GM23338 (cell line): ENCODE data around the gene AKR7A3. TPM values are rescaled to one million over a fixed set of nuclear protein-coding genes. Genes with fewer than 3 reads are reported as not detected.

Source experiments
- ATAC-seq: fragments of 200-7000 bp; cut with Tn5 transposase; 3 replicates; pipeline ENCODE4 v1.9.1; 2020
- DNase-seq: peaks from one replicate; pipeline ENCODE4 v3.0.0-alpha.2; 2015; ENCODE audit warnings: low spot score
- H2AFZ ChIP-seq: fragments of 200-600 bp; sonication (generic); 2 replicates; pipeline ENCODE4 v1.8.0; 2016; ENCODE audit warnings: antibody characterized with exemption, mild to moderate bottlenecking, moderate library complexity
- H3F3A ChIP-seq: fragments of 200-600 bp; sonication (generic); replicated peaks from 2 replicates; pipeline ENCODE4 v1.8.0; 2017; ENCODE audit warnings: antibody characterized with exemption, mixed run types, low read depth
- H3K27ac ChIP-seq: fragments of 200-600 bp; sonication (generic); 2 replicates; pipeline ENCODE4 v1.6.1; 2016; ENCODE audit warnings: low read depth
- H3K27me3 ChIP-seq: fragments of 200-600 bp; sonication (generic); 2 replicates; pipeline ENCODE4 v1.8.0; 2016; ENCODE audit warnings: mild to moderate bottlenecking, mixed run types, moderate library complexity; ENCODE audit not compliant: insufficient read depth
- H3K36me3 ChIP-seq: fragments of 200-600 bp; sonication (generic); 2 replicates; pipeline ENCODE4 v1.8.0; 2016; ENCODE audit warnings: mild to moderate bottlenecking; ENCODE audit not compliant: insufficient read depth
- H3K4me1 ChIP-seq: fragments of 200-600 bp; sonication (generic); 2 replicates; pipeline ENCODE4 v1.8.0; 2016; ENCODE audit warnings: mild to moderate bottlenecking, moderate library complexity; ENCODE audit not compliant: insufficient read depth
- H3K4me2 ChIP-seq: fragments of 200-600 bp; sonication (generic); 2 replicates; pipeline ENCODE4 v1.7.1; 2017; ENCODE audit warnings: mixed run types
- H3K4me3 ChIP-seq: fragments of 200-600 bp; sonication (generic); 2 replicates; pipeline ENCODE4 v1.6.1; 2016; ENCODE audit warnings: mixed run types
- H3K79me2 ChIP-seq: fragments of 200-600 bp; sonication (generic); replicated peaks from 2 replicates; pipeline ENCODE4 v1.8.0; 2017; ENCODE audit warnings: mild to moderate bottlenecking; ENCODE audit not compliant: insufficient read depth
- H3K9me2 ChIP-seq: fragments of 200-600 bp; sonication (generic); 2 replicates; pipeline ENCODE4 v1.8.0; 2017; ENCODE audit not compliant: insufficient read depth
- H4K20me1 ChIP-seq: fragments of 200-600 bp; sonication (generic); replicated peaks from 2 replicates; pipeline ENCODE4 v1.8.0; 2017; ENCODE audit warnings: mild to moderate bottlenecking; ENCODE audit not compliant: insufficient read depth
- H3K27ac Mint-ChIP-seq: 2 replicates; pipeline ENCODE4 v1.8.0; 2020; ENCODE audit warnings: inconsistent platforms, mild to moderate bottlenecking, moderate library complexity, mixed read lengths
- H3K27me3 Mint-ChIP-seq: 3 replicates; pipeline ENCODE4 v1.8.0; 2022; ENCODE audit warnings: low read depth, mild to moderate bottlenecking, moderate library complexity, mixed read lengths, inconsistent platforms; ENCODE audit not compliant: insufficient read depth, poor library complexity
- H3K36me3 Mint-ChIP-seq: 3 replicates; pipeline ENCODE4 v1.8.0; 2021; ENCODE audit warnings: low read depth, mild to moderate bottlenecking, inconsistent platforms, moderate library complexity, mixed read lengths
- H3K4me1 Mint-ChIP-seq: 3 replicates; pipeline ENCODE4 v1.8.0; 2020; ENCODE audit warnings: mild to moderate bottlenecking, inconsistent platforms, mixed read lengths
- H3K4me3 Mint-ChIP-seq: 3 replicates; pipeline ENCODE4 v1.8.0; 2021; ENCODE audit warnings: moderate library complexity, mild to moderate bottlenecking, inconsistent platforms, mixed read lengths
- H3K9me3 Mint-ChIP-seq: 3 replicates; pipeline ENCODE4 v1.8.0; 2020; ENCODE audit warnings: moderate library complexity, mild to moderate bottlenecking, inconsistent platforms, mixed read lengths
- CREB1 ChIP-seq: fragments of 250-450 bp; sonication (Bioruptor Pico); IDR thresholded peaks from 2 replicates; pipeline ENCODE4 v1.5.0; 2020; ENCODE audit warnings: low read depth, mild to moderate bottlenecking, moderate library complexity
- ETS1 ChIP-seq: IDR thresholded peaks from 2 replicates; pipeline ENCODE4 v1.6.1; 2016; ENCODE audit warnings: antibody characterized with exemption
- EZH2 ChIP-seq: fragments of 200-600 bp; sonication (generic); IDR thresholded peaks from one replicate; pipeline ENCODE4 v1.8.0; 2017; ENCODE audit warnings: antibody characterized with exemption, mild to moderate bottlenecking, low read depth; ENCODE audit not compliant: unreplicated experiment
- EZH2phosphoT487 ChIP-seq: fragments of 200-600 bp; sonication (generic); IDR thresholded peaks from one replicate; pipeline ENCODE4 v1.8.1; 2018; ENCODE audit warnings: antibody characterized with exemption; ENCODE audit not compliant: unreplicated experiment
- JUNB ChIP-seq: IDR thresholded peaks from one replicate; pipeline ENCODE4 v1.6.1; 2016; ENCODE audit warnings: antibody characterized with exemption; ENCODE audit not compliant: unreplicated experiment
- NANOG ChIP-seq: IDR thresholded peaks from 2 replicates; pipeline ENCODE4 v1.6.1; 2016; ENCODE audit warnings: antibody characterized with exemption, borderline replicate concordance
- POLR2AphosphoS5 ChIP-seq: IDR thresholded peaks from 2 replicates; pipeline ENCODE4 v1.6.1; 2016; ENCODE audit warnings: antibody characterized with exemption, low read depth
- REST ChIP-seq: IDR thresholded peaks from one replicate; pipeline ENCODE4 v1.6.1; 2018; ENCODE audit warnings: antibody characterized with exemption; ENCODE audit not compliant: unreplicated experiment
- STAT1 ChIP-seq: IDR thresholded peaks from one replicate; pipeline ENCODE4 v1.6.1; 2016; ENCODE audit warnings: antibody characterized with exemption; ENCODE audit not compliant: unreplicated experiment
- ZNF114 ChIP-seq: fragments of 250-450 bp; sonication (Bioruptor Pico); IDR thresholded peaks from 2 replicates; pipeline ENCODE4 v1.5.0; 2020; ENCODE audit warnings: mild to moderate bottlenecking, moderate library complexity
- ZNF331 ChIP-seq: fragments of 250-450 bp; sonication (Bioruptor Pico); IDR thresholded peaks from 2 replicates; pipeline ENCODE4 v1.5.0; 2020; ENCODE audit warnings: low read depth, mild to moderate bottlenecking, moderate library complexity
- polyA plus RNA-seq: library from polyadenylated mRNA; unstranded; fragments of >200 nt; fragmentation: Nextera tagmentation; extraction: Ambion mirVana; gene quantifications from 2 replicates; pipeline ENCODE4 v1.2.1, GENCODE V29; 2016
- total RNA-seq: library from RNA; depleted of rRNA; stranded (reverse); fragments of >200 nt; shearing (Covaris generic); gene quantifications from 2 replicates; pipeline ENCODE4 v1.2.3, GENCODE V29; 2014
- TF ChIP-seq, protein P1 (sequence below): fragments of 250-450 bp; sonication (Bioruptor Pico); IDR thresholded peaks from 2 replicates; pipeline ENCODE4 v1.5.0; 2020; ENCODE audit warnings: mild to moderate bottlenecking, moderate library complexity
- TF ChIP-seq, protein P2 (sequence below), 2 experiments: fragments of 200-600 bp in 1 of 2; sonication (generic) in 1 of 2; conservative IDR thresholded peaks; 2 replicates each; pipeline versions ENCODE4 v1.5.1 to v1.6.1; 2016 to 2017; ENCODE audit warnings: antibody characterized with exemption in 2 of 2, low read depth in 2 of 2, mild to moderate bottlenecking in 2 of 2, moderate library complexity in 1 of 2

Gene AKR7A3
- total and polyA plus RNA-seq, 2 experiments from 2014 or later = 0.14 to 0.86 TPM

GRCh38 chr1:19308509-19308907, 19.9 kb upstream of the AKR7A3 start:
- Histone ChIP-seq H3F3A (no peaks in the 10 kb centered on the region), H3K9me2 (no peaks in the 10 kb centered on the region), H3K36me3 (no peaks in the 10 kb centered on the region), H3K79me2 (no peaks in the 10 kb centered on the region; the same call in 1 of the 2 replicates), H3K4me3 (no peak overlapping the region), H3K4me2 (no peak overlapping the region), H4K20me1 (peaks cover 3% of the 10 kb centered on the region; the same call in 1 of the 2 replicates), H3K27me3 (peaks cover 10% of the 10 kb centered on the region), H2AFZ (no peak overlapping the region), H3K27ac (no peak overlapping the region), H3K4me1 (0 out of 2 replicates have a peak, but pooled peaks cover 8% of the 10 kb centered on the region)
- no peaks in the 10 kb centered on the region for H3K9me3 Mint-ChIP-seq
- peaks cover 13% of the 10 kb centered on the region for H3K4me1 Mint-ChIP-seq
- ATAC-seq = no peak
- H3K36me3 Mint-ChIP-seq = peaks cover 42% of the 10 kb centered on the region
- H3K27ac Mint-ChIP-seq = no peak overlapping the region
- no peak for DNase-seq
- TF ChIP-seq STAT1 (no peak), REST (no peak), EZH2 (no peak), ZNF114 (no peak), ETS1 (no peak), ZNF331 (no peak), CREB1 (CRISPR knock-in tag) (no peak), JUNB (no peak), NANOG (no peak), EZH2phosphoT487 (no peak), POLR2AphosphoS5 (no peak)
- TF ChIP-seq, protein P1, sequence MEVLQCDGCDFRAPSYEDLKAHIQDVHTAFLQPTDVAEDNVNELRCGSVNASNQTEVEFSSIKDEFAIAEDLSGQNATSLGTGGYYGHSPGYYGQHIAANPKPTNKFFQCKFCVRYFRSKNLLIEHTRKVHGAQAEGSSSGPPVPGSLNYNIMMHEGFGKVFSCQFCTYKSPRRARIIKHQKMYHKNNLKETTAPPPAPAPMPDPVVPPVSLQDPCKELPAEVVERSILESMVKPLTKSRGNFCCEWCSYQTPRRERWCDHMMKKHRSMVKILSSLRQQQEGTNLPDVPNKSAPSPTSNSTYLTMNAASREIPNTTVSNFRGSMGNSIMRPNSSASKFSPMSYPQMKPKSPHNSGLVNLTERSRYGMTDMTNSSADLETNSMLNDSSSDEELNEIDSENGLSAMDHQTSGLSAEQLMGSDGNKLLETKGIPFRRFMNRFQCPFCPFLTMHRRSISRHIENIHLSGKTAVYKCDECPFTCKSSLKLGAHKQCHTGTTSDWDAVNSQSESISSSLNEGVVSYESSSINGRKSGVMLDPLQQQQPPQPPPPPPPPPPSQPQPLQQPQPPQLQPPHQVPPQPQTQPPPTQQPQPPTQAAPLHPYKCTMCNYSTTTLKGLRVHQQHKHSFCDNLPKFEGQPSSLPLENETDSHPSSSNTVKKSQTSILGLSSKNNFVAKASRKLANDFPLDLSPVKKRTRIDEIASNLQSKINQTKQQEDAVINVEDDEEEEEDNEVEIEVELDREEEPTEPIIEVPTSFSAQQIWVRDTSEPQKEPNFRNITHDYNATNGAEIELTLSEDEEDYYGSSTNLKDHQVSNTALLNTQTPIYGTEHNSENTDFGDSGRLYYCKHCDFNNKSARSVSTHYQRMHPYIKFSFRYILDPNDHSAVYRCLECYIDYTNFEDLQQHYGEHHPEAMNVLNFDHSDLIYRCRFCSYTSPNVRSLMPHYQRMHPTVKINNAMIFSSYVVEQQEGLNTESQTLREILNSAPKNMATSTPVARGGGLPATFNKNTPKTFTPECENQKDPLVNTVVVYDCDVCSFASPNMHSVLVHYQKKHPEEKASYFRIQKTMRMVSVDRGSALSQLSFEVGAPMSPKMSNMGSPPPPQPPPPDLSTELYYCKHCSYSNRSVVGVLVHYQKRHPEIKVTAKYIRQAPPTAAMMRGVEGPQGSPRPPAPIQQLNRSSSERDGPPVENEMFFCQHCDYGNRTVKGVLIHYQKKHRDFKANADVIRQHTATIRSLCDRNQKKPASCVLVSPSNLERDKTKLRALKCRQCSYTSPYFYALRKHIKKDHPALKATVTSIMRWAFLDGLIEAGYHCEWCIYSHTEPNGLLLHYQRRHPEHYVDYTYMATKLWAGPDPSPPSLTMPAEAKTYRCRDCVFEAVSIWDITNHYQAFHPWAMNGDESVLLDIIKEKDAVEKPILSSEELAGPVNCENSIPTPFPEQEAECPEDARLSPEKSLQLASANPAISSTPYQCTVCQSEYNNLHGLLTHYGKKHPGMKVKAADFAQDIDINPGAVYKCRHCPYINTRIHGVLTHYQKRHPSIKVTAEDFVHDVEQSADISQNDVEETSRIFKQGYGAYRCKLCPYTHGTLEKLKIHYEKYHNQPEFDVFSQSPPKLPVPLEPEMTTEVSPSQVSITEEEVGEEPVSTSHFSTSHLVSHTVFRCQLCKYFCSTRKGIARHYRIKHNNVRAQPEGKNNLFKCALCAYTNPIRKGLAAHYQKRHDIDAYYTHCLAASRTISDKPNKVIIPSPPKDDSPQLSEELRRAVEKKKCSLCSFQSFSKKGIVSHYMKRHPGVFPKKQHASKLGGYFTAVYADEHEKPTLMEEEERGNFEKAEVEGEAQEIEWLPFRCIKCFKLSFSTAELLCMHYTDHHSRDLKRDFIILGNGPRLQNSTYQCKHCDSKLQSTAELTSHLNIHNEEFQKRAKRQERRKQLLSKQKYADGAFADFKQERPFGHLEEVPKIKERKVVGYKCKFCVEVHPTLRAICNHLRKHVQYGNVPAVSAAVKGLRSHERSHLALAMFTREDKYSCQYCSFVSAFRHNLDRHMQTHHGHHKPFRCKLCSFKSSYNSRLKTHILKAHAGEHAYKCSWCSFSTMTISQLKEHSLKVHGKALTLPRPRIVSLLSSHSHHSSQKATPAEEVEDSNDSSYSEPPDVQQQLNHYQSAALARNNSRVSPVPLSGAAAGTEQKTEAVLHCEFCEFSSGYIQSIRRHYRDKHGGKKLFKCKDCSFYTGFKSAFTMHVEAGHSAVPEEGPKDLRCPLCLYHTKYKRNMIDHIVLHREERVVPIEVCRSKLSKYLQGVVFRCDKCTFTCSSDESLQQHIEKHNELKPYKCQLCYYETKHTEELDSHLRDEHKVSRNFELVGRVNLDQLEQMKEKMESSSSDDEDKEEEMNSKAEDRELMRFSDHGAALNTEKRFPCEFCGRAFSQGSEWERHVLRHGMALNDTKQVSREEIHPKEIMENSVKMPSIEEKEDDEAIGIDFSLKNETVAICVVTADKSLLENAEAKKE (CRISPR knock-in tag) = no peak
- TF ChIP-seq, protein P2, sequence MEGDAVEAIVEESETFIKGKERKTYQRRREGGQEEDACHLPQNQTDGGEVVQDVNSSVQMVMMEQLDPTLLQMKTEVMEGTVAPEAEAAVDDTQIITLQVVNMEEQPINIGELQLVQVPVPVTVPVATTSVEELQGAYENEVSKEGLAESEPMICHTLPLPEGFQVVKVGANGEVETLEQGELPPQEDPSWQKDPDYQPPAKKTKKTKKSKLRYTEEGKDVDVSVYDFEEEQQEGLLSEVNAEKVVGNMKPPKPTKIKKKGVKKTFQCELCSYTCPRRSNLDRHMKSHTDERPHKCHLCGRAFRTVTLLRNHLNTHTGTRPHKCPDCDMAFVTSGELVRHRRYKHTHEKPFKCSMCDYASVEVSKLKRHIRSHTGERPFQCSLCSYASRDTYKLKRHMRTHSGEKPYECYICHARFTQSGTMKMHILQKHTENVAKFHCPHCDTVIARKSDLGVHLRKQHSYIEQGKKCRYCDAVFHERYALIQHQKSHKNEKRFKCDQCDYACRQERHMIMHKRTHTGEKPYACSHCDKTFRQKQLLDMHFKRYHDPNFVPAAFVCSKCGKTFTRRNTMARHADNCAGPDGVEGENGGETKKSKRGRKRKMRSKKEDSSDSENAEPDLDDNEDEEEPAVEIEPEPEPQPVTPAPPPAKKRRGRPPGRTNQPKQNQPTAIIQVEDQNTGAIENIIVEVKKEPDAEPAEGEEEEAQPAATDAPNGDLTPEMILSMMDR (conservative IDR thresholded peaks at IDR 0.05; ENCODE audit: low read depth in 2 of 2) = no peak
- H3K27me3 Mint-ChIP-seq = peaks cover 9% of the 10 kb centered on the region
- no peak overlapping the region for H3K4me3 Mint-ChIP-seq
